ENCODE data around the gene ADAMTS19. TPM values are rescaled to one million over a fixed set of nuclear protein-coding genes. Genes with fewer than 3 reads are reported as not detected.

Gene ADAMTS19
- total and polyA plus RNA-seq, 2 of the 8 experiments (the other 6 are each of a cell fraction or from before 2014, with no cell fraction given) = 17.3 to 28.8 TPM

DNA sequence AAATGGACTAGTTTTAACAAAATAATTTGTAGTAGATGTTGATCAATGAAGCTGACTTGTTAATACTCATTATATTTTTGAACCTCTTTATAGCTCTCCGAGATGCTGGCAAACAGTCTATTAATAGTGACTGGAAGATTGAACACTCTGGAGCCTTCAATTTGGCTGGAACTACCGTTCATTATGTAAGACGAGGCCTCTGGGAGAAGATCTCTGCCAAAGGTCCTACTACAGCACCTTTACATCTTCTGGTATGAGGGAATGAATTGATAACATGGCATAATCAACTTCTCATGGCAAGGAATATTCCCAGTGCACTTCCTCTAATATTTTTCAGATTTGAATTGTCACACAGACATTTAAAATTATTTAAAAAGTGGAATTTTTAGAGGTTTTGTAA, 219.6 kb downstream of the ADAMTS19 start:
- Histone ChIP-seq H3K4ac (replicated peaks; ENCODE audit: insufficient read length, low read depth, low read length) (no peak overlapping the region), H4K5ac (ENCODE audit: insufficient read length, low read depth, low read length) (no peak overlapping the region), H3K27me3 (replicated peaks in 1 of 4; ENCODE audit: control insufficient read depth in 3 of 4, extremely low read depth in 1 of 4, insufficient read depth in 3 of 4, low read length in 3 of 4) (no peaks in the 10 kb centered on the region), H3K18ac (ENCODE audit: extremely low read depth, low read length) (no peak overlapping the region), H2AK5ac (ENCODE audit: low read depth, low read length) (no peak overlapping the region), H4K91ac (replicated peaks; ENCODE audit: insufficient read length, low read length) (no peak overlapping the region), H2BK120ac (replicated peaks; ENCODE audit: low read depth, low read length) (no peak overlapping the region), H2BK15ac (ENCODE audit: low read length) (no peak overlapping the region), H3K4me3 (ENCODE audit: extremely low read depth in 1 of 4, insufficient read depth in 2 of 4, low read depth in 3 of 4, low read length in 4 of 4) (no peak overlapping the region), H3K79me1 (ENCODE audit: low read depth, low read length) (no peaks in the 10 kb centered on the region), H3K27ac (ENCODE audit: low read depth, low read length) (no peak overlapping the region), H3K23me2 (ENCODE audit: low read depth, low read length) (no peaks in the 10 kb centered on the region), H3K4me2 (ENCODE audit: insufficient read depth in 1 of 2, low read depth in 2 of 2, low read length in 2 of 2) (no peak overlapping the region), H3K9ac (replicated peaks in 1 of 4; ENCODE audit: extremely low read depth in 1 of 4, low read depth in 3 of 4, low read length in 3 of 4) (no peak overlapping the region), H3K79me2 (ENCODE audit: control insufficient read depth in 1 of 2, insufficient read depth in 2 of 2, low read length in 2 of 2) (no peaks in the 10 kb centered on the region), H3K23ac (ENCODE audit: insufficient read length) (no peak overlapping the region), H2BK5ac (ENCODE audit: low read depth, low read length) (no peak overlapping the region), H2BK12ac (ENCODE audit: low read depth, low read length) (no peak overlapping the region), H3K9me3 (ENCODE audit: insufficient read depth in 2 of 2, low read depth in 1 of 2, low read length in 1 of 2) (no peaks in the 10 kb centered on the region), H4K8ac (ENCODE audit: extremely low read depth, insufficient read depth, low read length) (no peak overlapping the region), H2BK20ac (ENCODE audit: low read length) (no peak overlapping the region), H3K4me1 (replicated peaks in 1 of 4; ENCODE audit: control insufficient read depth in 3 of 4, insufficient read depth in 4 of 4, low read length in 3 of 4) (no peaks in the 10 kb centered on the region), H3K56ac (replicated peaks; ENCODE audit: insufficient read length, low read depth, low read length) (no peak overlapping the region), H3K36me3 (ENCODE audit: control insufficient read depth in 2 of 4, insufficient read depth in 4 of 4, low read length in 3 of 4) (peaks cover 0 to 21% (median 5%) of the 10 kb centered on the region in 4 experiments; a peak in 3 of 8 replicates), H2AFZ (ENCODE audit: low read length) (no peak overlapping the region), H3K14ac (ENCODE audit: insufficient read length) (no peak overlapping the region), H4K20me1 (replicated peaks in 1 of 2; ENCODE audit: control insufficient read depth in 1 of 2, insufficient read depth in 2 of 2, low read length in 2 of 2) (no peaks in the 10 kb centered on the region)
- FAIRE-seq (no peak), DNase-seq (ENCODE audit: low read depth in 1 of 2, low spot score in 2 of 2) (no peak)
- WGBS, 2 experiments (ENCODE audit: extremely low coverage in 1 of 2, insufficient coverage in 1 of 2, insufficient read length in 1 of 2, insufficient replicate concordance in 2 of 2, low coverage in 1 of 2, low lambda C conversion rate in 2 of 2, missing lambda C conversion rate in 1 of 2) = 82% methylated on average over 3 of the region's 3 CpGs; no CpG with 5 or more reads in 1 of the 2 experiments
- POLR2A ChIA-PET (ENCODE audit: partially characterized antibody) = no interaction called here
- CTCF ChIA-PET (ENCODE audit: partially characterized antibody) = interaction anchor here (0.9 to 1.4 kb wide), 3 partner anchors 16 to 91 kb away, joined by 4 read pairs; no protein-coding TSS in a partner anchor
- no peak for TF ChIP-seq TAF7 (optimal IDR thresholded peaks at IDR 0.05; ENCODE audit: borderline replicate concordance, low read depth, low read length)
- no peak for TF ChIP-seq KDM4A (IDR thresholded peaks at IDR 0.05; ENCODE audit: low read depth, low read length, severe bottlenecking)
